T-helper 17 cell (primary cell): ENCODE data around the gene PTPRT. TPM values are rescaled to one million over a fixed set of nuclear protein-coding genes. Genes with fewer than 3 reads are reported as not detected.

ENCODE experiments used
- ATAC-seq: fragments of 150-1000 bp; cut with Tn5 transposase; 2 replicates; pipeline ENCODE4 v1.10.0; 2021; ENCODE audit warnings: mild to moderate bottlenecking, moderate library complexity
- DNase-seq, 3 donors: peaks; one replicate each; pipeline versions ENCODE4 v3.0.0 to v3.0.0-alpha.2; 2020 to 2021
- H3K9me3 ChIP-seq: one replicate; pipeline ENCODE4 v1.7.0; 2013; ENCODE audit warnings: low read length, mild to moderate bottlenecking; ENCODE audit not compliant: control insufficient read depth, poor library complexity, severe bottlenecking
- H3K27ac Mint-ChIP-seq: one replicate; pipeline ENCODE4 v1.8.0; 2022; ENCODE audit warnings: mild to moderate bottlenecking, moderate library complexity, mixed read lengths
- H3K27me3 Mint-ChIP-seq: one replicate; pipeline ENCODE4 v1.8.0; 2022; ENCODE audit warnings: mixed read lengths
- H3K36me3 Mint-ChIP-seq: one replicate; pipeline ENCODE4 v1.8.0; 2022; ENCODE audit warnings: low read depth, mixed read lengths
- H3K4me1 Mint-ChIP-seq: one replicate; pipeline ENCODE4 v1.8.0; 2022; ENCODE audit warnings: mild to moderate bottlenecking, mixed read lengths
- H3K4me3 Mint-ChIP-seq: one replicate; pipeline ENCODE4 v1.8.0; 2022; ENCODE audit warnings: mild to moderate bottlenecking, moderate library complexity, mixed read lengths
- total RNA-seq, 4 donors: library from RNA in 2 of 4; stranded (reverse) in 2 of 4; gene quantifications; one replicate each; pipeline ENCODE4 v1.2.3 and lab custom pipeline; 2022 to 2026

Gene PTPRT
- total RNA-seq, 2 donors from 2014 or later = not detected

GRCh38 chr20:42442716-42443115 is 747.0 kb downstream of the PTPRT start:
- no peaks in the 10 kb centered on the region for H3K9me3 ChIP-seq
- DNase-seq (no peak), ATAC-seq (no peak)
- Mint-ChIP-seq H3K4me1 (no peaks in the 10 kb centered on the region), H3K27ac (no peak overlapping the region), H3K27me3 (no peaks in the 10 kb centered on the region), H3K36me3 (no peaks in the 10 kb centered on the region), H3K4me3 (no peak overlapping the region)

- H3K9me3 ChIP-seq = no peaks in the 10 kb centered on the region
- Mint-ChIP-seq H3K36me3 (no peaks in the 10 kb centered on the region), H3K27me3 (no peaks in the 10 kb centered on the region)
Observed at GRCh38 chr20:42441864-42442331, 747.8 kb downstream of the PTPRT start.

GRCh38 chr20:42441196-42441863 is 748.4 kb downstream of the PTPRT start:
- H3K9me3 ChIP-seq = no peaks in the 10 kb centered on the region
- ATAC-seq (no peak), DNase-seq (no peak)
- Mint-ChIP-seq H3K36me3 (no peaks in the 10 kb centered on the region), H3K27me3 (no peaks in the 10 kb centered on the region), H3K4me1 (no peaks in the 10 kb centered on the region), H3K27ac (no peak overlapping the region), H3K4me3 (no peak overlapping the region)

More at GRCh38 chr20:42441864-42442331, 747.8 kb downstream of the PTPRT start:
- DNase-seq (no peak), ATAC-seq (no peak)
- Mint-ChIP-seq H3K4me3 (no peak overlapping the region), H3K27ac (no peak overlapping the region), H3K4me1 (no peaks in the 10 kb centered on the region)

GRCh38 chr20:42435230-42435629 is 754.5 kb downstream of the PTPRT start:
- no peaks in the 10 kb centered on the region for H3K4me1 Mint-ChIP-seq
- no peaks in the 10 kb centered on the region for H3K9me3 ChIP-seq
- DNase-seq = no peak
- ATAC-seq = no peak
- no peaks in the 10 kb centered on the region for H3K27me3 Mint-ChIP-seq
- no peak overlapping the region for H3K27ac Mint-ChIP-seq
- H3K36me3 Mint-ChIP-seq = no peaks in the 10 kb centered on the region
- no peak overlapping the region for H3K4me3 Mint-ChIP-seq

- no peak for ATAC-seq
- no peaks in the 10 kb centered on the region for H3K27me3 Mint-ChIP-seq
- no peaks in the 10 kb centered on the region for H3K4me1 Mint-ChIP-seq
- no peaks in the 10 kb centered on the region for H3K36me3 Mint-ChIP-seq
- H3K27ac Mint-ChIP-seq = no peak overlapping the region
- no peak for DNase-seq
- H3K9me3 ChIP-seq = no peaks in the 10 kb centered on the region
- H3K4me3 Mint-ChIP-seq = no peak overlapping the region
Observed at GRCh38 chr20:42432496-42433334, 757.0 kb downstream of the PTPRT start.

GRCh38 chr20:42430598-42430997 is 759.1 kb downstream of the PTPRT start:
- H3K4me3 Mint-ChIP-seq = no peak overlapping the region
- H3K27me3 Mint-ChIP-seq = no peaks in the 10 kb centered on the region
- ATAC-seq (no peak), DNase-seq (no peak)
- H3K27ac Mint-ChIP-seq = no peak overlapping the region
- no peaks in the 10 kb centered on the region for H3K4me1 Mint-ChIP-seq
- H3K36me3 Mint-ChIP-seq = no peaks in the 10 kb centered on the region
- H3K9me3 ChIP-seq = no peaks in the 10 kb centered on the region

GRCh38 chr20:42429761-42430458 is 759.8 kb downstream of the PTPRT start:
- Mint-ChIP-seq H3K27ac (no peak overlapping the region), H3K27me3 (no peaks in the 10 kb centered on the region), H3K4me3 (no peak overlapping the region), H3K4me1 (no peaks in the 10 kb centered on the region), H3K36me3 (no peaks in the 10 kb centered on the region)
- ATAC-seq (no peak), DNase-seq (no peak)
- no peaks in the 10 kb centered on the region for H3K9me3 ChIP-seq

- ATAC-seq = no peak
- Mint-ChIP-seq H3K27ac (no peak overlapping the region), H3K36me3 (no peaks in the 10 kb centered on the region), H3K4me3 (no peak overlapping the region), H3K4me1 (no peaks in the 10 kb centered on the region), H3K27me3 (no peaks in the 10 kb centered on the region)
- no peaks in the 10 kb centered on the region for H3K9me3 ChIP-seq
- no peak for DNase-seq
Observed at GRCh38 chr20:42419814-42420532, 769.7 kb downstream of the PTPRT start.

- Mint-ChIP-seq H3K27me3 (no peaks in the 10 kb centered on the region), H3K36me3 (no peaks in the 10 kb centered on the region), H3K4me1 (no peaks in the 10 kb centered on the region), H3K27ac (no peak overlapping the region), H3K4me3 (no peak overlapping the region)
- no peaks in the 10 kb centered on the region for H3K9me3 ChIP-seq
- ATAC-seq (no peak), DNase-seq (no peak)
Observed at GRCh38 chr20:42406826-42407225, 782.9 kb downstream of the PTPRT start.

GRCh38 chr20:42402455-42402854 is 787.3 kb downstream of the PTPRT start:
- DNase-seq = no peak
- no peaks in the 10 kb centered on the region for H3K9me3 ChIP-seq
- Mint-ChIP-seq H3K4me1 (no peaks in the 10 kb centered on the region), H3K27me3 (no peaks in the 10 kb centered on the region), H3K36me3 (no peaks in the 10 kb centered on the region), H3K27ac (no peak overlapping the region), H3K4me3 (no peak overlapping the region)
- no peak for ATAC-seq

GRCh38 chr20:42401613-42402012 is 788.1 kb downstream of the PTPRT start:
- no peaks in the 10 kb centered on the region for H3K9me3 ChIP-seq
- ATAC-seq = no peak
- H3K4me1 Mint-ChIP-seq = no peaks in the 10 kb centered on the region
- DNase-seq = no peak
- no peak overlapping the region for H3K27ac Mint-ChIP-seq
- H3K4me3 Mint-ChIP-seq = no peak overlapping the region
- no peaks in the 10 kb centered on the region for H3K27me3 Mint-ChIP-seq
- no peaks in the 10 kb centered on the region for H3K36me3 Mint-ChIP-seq

GRCh38 chr20:42399802-42400201 is 789.9 kb downstream of the PTPRT start:
- no peak overlapping the region for H3K4me3 Mint-ChIP-seq
- DNase-seq (no peak), ATAC-seq (no peak)
- H3K27me3 Mint-ChIP-seq = no peaks in the 10 kb centered on the region
- H3K9me3 ChIP-seq = no peaks in the 10 kb centered on the region
- no peaks in the 10 kb centered on the region for H3K36me3 Mint-ChIP-seq
- no peaks in the 10 kb centered on the region for H3K4me1 Mint-ChIP-seq
- H3K27ac Mint-ChIP-seq = no peak overlapping the region

- DNase-seq (no peak), ATAC-seq (no peak)
- Mint-ChIP-seq H3K4me3 (no peak overlapping the region), H3K27ac (no peak overlapping the region), H3K4me1 (no peaks in the 10 kb centered on the region), H3K27me3 (no peaks in the 10 kb centered on the region), H3K36me3 (no peaks in the 10 kb centered on the region)
- H3K9me3 ChIP-seq = no peaks in the 10 kb centered on the region
Observed at GRCh38 chr20:42392442-42392841, 797.3 kb downstream of the PTPRT start.
